GM18909 (cell line): ENCODE measurements around the gene MRPL39.
A peak's percentile ranks its signal among the peaks of the same experiment; 100 is the strongest.
"Not testable (repeated sequence)": the region's sequence is repeated elsewhere in the genome, so short reads cannot be mapped to it uniquely, and the experiment has no call there.

Source experiments
- ATAC-seq: cut with Tn5 transposase; IDR thresholded peaks from one replicate; pipeline ENCODE4 v1.9.1; 2021; ENCODE audit warnings: mild to moderate bottlenecking; ENCODE audit not compliant: unreplicated experiment, poor library complexity

MRPL39 gene

DNA sequence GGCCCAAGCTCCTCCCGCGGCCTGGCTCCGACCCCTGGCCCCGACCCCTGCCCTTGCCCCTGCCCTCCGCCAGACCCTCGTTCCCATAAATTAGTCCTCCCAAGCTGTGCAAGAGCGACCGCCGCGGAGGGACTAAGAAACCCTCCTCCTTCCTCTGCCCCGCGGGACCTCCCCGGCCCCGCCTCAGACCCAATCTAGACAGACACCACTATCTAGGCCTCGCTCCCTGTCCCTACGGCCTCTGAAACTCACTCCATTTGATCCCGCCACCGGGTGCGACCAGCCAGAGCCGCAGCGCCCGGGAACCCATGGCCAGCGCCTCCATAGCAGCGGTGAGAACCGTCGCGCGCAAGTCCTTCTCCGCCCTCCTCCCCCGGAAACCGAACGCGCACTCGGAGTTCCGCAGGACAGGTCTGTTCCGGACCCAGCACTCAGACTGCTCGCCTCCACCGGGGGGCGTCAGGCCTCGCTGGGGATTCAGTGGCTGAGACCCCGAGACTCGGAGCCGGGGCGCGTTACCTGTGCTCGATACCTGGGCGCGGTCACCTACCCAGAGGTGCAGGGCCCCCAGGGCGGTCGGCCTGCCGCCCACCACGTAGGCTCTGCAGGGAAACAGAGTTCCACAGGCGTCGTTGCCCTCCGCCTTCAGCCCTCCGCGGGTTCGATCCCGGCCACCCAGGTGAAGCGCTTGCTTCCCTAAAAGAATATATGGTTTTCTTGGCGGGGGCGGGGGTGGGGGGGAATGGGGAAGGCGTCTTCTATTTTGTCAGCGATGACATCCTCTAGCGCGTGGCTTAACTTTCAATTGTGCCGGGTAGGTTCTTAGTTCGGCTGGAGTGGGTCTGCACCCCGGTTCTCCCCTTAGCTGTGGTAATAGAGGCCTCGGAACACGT lies at the start of gene MRPL39:
Gene MRPL39 (minus strand): TSS at position 331 of the 893 bp plus-strand sequence. CDS start 6 bp downstream, at position 325.
- peak; percentile 96 for ATAC-seq

GRCh38 chr21:25656412-25656811 lies 49.1 kb upstream of the MRPL39 start:
- no peak for ATAC-seq

DNA sequence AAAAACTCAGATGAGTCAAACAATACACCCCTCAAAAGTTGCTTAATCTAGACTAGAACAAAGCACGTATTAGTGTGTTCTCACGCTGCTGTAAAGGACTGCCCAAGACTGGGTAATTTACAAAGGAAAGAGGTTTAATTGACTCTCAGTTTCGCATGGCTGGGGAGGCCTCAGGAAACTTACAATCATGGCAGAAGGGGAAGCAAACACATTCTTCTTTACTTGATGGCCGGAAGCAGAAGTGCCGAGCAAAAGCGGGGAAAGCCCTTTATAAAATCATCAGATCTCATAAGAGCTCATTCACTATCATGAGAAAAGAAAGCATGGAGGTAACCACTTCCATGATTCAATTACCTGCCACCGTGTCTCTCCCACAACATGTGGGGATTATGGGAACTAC lies 41.9 kb upstream of the MRPL39 start:
- no peak for ATAC-seq

- no peak for ATAC-seq
Observed at GRCh38 chr21:25647647-25648046, 40.4 kb upstream of the MRPL39 start.

DNA sequence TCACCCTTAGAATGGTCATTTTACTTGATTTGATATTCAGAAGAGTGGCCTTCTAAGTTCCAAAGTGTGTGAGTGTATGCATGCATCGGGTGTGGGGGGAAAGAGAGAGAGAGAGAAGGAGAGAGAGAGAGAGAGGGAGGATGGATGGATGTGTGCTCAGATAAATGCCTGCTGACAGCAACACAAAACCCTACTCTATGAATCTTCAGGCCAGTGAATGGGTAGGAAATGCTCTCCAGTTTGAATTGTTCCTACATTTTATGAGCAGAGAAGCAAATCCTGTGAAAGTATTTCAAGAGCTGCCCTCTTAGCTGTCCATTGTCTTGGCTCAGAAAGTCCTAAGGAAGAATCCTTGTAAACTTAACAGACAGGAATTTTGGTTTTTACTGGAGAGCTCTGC lies 39.2 kb upstream of the MRPL39 start:
- no peak for ATAC-seq

- no peak for ATAC-seq
Observed at GRCh38 chr21:25643486-25643885, 36.2 kb upstream of the MRPL39 start.

DNA sequence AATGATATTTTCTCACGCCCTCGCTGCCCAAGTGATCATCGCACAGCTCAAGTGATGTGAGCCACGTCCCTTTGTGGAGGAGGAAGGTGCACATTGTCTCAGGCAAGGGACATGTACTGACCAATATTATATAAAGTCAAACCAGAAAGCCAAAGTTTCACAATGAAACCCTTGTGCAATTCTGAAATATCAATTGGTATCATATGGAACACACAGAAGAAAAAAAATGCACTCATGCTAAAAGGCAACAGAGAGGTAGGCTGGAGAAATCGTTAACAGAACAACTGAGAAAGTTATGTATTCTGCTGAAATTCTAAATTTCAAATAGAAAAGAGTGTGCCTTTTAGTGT lies 33.6 kb upstream of the MRPL39 start:
- no peak for ATAC-seq

DNA sequence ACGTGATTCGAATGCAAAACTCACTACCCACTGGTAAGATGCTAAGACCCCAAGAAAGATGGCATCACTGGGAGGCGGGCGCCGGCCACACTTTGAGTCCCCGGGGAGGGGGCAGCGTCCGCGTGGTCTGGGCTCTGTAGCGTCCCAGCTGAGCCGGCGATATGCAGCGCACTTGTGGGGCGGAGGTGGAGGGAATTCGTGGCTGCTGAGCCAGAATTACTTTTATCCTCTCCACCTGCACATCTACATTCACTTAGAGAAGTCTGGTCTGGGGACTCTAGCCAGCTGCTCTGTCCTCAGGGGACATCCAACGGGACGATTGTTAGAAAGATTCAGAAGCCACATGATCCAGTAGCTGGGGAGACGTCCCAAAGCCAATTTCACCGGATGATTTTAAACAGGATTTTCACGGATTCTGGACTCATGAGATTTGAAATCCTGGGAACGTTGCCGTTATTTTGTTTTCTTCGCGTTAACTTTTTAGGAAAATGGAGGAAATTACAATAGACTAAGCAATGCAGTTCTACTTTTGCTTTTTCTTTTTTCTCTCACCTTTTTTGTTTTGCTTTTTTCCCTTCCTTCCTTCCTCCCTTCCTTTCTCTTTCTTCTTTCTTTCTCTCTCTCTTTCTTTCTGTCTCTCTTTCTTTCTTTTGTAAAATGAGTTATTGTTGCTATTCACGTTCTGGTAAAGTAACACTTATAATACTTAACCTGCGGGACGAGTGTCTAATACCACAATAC lies 33.1 kb upstream of the MRPL39 start:
- ATAC-seq, result peak; percentile 27

DNA sequence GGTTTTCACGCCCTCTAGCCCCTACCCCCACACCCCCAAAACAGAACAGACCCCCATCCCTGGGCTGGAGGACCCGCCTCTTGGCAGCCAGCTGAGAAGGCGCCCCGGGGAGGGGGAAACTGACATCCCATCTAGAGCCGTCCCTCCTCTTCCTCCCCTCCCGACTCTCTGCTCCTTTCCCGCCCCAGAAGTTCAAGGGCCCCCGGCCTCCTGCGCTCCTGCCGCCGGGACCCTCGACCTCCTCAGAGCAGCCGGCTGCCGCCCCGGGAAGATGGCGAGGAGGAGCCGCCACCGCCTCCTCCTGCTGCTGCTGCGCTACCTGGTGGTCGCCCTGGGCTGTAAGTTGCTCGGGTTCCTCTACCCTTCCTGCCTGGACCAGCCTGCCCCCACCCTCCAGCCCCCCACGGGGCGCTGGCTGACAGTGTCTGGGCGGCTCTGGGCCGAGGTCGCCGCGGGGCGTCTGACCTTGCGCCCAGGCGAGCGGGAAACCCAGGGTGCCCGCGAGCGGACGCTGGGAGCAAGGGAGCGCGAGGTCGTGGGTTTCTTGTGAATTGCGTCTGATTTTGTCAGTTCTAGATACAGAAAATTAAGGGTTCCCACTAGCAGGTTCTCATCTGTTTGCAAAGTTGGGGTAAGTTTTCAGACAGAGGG lies 32.4 kb upstream of the MRPL39 start:
- ATAC-seq, result peak; percentile 79

GRCh38 chr21:25638660-25639550 lies 31.6 kb upstream of the MRPL39 start, which contains the start of gene JAM2:
Gene JAM2, plus strand, starts transcription at chr21:25639258. Its CDS starts 564 bp downstream, at chr21:25639822.
- peak; percentile 49 for ATAC-seq

GRCh38 chr21:25637851-25638659 lies 30.8 kb upstream of the MRPL39 start:
- ATAC-seq, result no peak

- no peak for ATAC-seq
Observed at GRCh38 chr21:25636727-25637126, 29.4 kb upstream of the MRPL39 start.

GRCh38 chr21:25635310-25635709 lies 28.0 kb upstream of the MRPL39 start:
- no peak for ATAC-seq

DNA sequence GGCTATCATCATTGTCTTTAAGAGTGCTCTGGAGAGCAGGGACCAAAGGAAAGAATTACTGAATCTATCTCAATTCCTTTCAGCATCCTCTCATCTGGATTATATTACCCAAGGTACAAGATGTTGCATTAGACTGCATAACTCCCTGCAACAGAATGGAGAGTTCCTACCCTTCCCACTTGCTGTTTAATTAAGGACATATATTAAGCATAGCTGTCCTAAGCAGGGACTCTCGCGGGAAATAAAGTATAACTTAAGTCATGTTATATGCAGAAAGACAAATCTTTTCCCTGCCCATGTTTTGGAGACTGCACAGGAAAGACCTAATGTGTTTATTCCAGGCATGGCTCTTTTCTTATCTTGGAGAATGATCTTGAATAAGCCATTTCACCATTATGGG lies 25.0 kb upstream of the MRPL39 start:
- no peak for ATAC-seq

GRCh38 chr21:25626757-25627156 lies 19.5 kb upstream of the MRPL39 start:
- ATAC-seq, result no peak

DNA sequence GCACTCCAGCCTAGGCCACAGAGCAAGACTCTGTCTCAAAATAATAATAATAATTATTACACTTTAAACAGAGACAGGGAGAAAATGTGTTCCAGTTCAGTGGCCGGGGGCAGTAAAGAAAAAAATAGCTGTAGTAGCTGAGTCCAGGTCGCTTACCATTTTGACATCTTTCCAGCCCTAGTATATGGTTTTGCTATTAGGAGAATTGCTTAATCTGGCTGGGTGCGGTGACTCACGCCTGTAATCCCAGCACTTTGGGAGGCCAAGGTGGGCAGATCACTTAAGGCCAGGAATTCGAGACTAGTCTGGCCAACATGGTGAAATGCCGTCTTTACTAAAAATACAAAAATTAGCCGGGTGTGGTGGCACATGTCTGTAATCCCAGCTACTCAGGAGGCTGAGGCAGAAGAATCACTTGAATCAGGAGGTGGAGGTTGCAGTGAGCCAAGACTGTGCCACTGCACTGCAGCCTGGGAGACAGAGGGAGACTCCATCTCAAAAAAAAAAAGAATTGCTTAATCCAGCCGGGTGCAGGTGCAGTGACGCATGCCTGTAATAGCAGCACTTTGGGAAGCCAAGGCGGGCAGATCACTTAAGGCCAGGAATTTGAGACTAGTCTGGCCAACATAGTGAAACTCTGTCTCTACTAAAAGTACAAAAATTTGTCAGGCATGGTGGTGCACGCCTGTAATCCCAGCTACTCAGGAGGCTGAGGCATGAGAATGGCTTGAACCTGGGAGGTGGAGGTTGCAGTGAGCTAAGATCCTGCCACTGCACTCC lies 18.7 kb upstream of the MRPL39 start:
- not testable (repeated sequence) for ATAC-seq

- ATAC-seq, result no peak
Observed at GRCh38 chr21:25625036-25625435, 17.8 kb upstream of the MRPL39 start.

DNA sequence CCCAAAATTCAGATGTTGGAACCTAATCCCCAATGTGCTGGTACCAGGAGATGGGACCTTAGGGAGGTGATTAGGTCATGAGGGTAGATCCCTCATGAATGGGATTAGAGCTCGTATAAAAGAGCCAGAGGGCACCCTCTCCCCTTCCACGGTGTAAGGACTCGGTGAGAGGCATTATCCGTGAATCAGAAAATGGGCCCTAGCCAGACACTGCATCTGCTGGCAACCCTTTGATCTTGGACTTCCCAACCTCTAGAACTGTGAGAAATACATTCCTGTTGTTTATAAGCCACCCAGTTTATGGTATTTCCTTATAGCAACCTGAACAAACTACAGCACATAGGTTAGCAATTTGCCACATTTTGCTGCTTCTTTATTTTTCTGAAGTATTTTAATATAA lies 17.2 kb upstream of the MRPL39 start:
- no peak for ATAC-seq
